ENCODE data around the gene GORASP1.
A peak's percentile ranks its signal among the peaks of the same experiment; 100 is the strongest.
"Not testable (repeated sequence)": the region's sequence is repeated elsewhere in the genome, so short reads cannot be mapped to it uniquely, and the experiment has no call there.

GORASP1 gene

GRCh38 chr3:39062180-39062579 is 45.2 kb downstream of the GORASP1 start:
- no peak for DNase-seq

- DNase-seq = not testable (repeated sequence)
Observed at GRCh38 chr3:39061228-39061627, 46.2 kb downstream of the GORASP1 start.

- DNase-seq = no peak
Observed at GRCh38 chr3:39056151-39056550, 51.3 kb downstream of the GORASP1 start.

GRCh38 chr3:39053696-39054095 is 53.7 kb downstream of the GORASP1 start:
- DNase-seq = no peak

GRCh38 chr3:39052583-39052982 is 54.8 kb downstream of the GORASP1 start:
- no peak for DNase-seq

- peak; percentile 95 for DNase-seq
Observed at GRCh38 chr3:39051649-39052561, 55.5 kb downstream of the GORASP1 start, which contains the start of the genes SCN11A and WDR48. Gene SCN11A, minus strand, starts transcription at chr3:39051944. Its CDS starts 101,582 bp downstream, at chr3:38950362. Gene WDR48, plus strand, starts transcription at chr3:39052016. Its CDS starts 10 bp downstream, at chr3:39052026.

- no peak for DNase-seq
Observed at GRCh38 chr3:39050029-39050428, 57.4 kb downstream of the GORASP1 start.
